ENCODE measurements around the gene TEX36. TPM values are rescaled to one million over a fixed set of nuclear protein-coding genes. Genes with fewer than 3 reads are reported as not detected.
"Not testable (repeated sequence)": the region's sequence is repeated elsewhere in the genome, so short reads cannot be mapped to it uniquely, and the experiment has no call there.

Gene TEX36
- polyA plus RNA-seq (2012; ENCODE audit: insufficient read depth, insufficient read length), result not detected

- no peak within 1 kb of the TSS for H3K4me3 ChIP-seq (ENCODE audit: low read length)
Measured at GRCh38 chr10:125683063-125683462, at the start of gene TEX36. Gene TEX36 (minus strand): TSS chr10:125683163. CDS start chr10:125682989, 174 bp downstream.

GRCh38 chr10:125727436-125727835 lies 44.5 kb upstream of the TEX36 start:
- DNase-seq (ENCODE audit: low read depth, low spot score), result no peak
- no peak overlapping the region for H3K4me3 ChIP-seq (ENCODE audit: low read length)

More at GRCh38 chr10:125683063-125683462, at the start of gene TEX36:
- DNase-seq (ENCODE audit: low read depth, low spot score), result no peak

- DNase-seq (ENCODE audit: low read depth, low spot score), result no peak
Measured at GRCh38 chr10:125726914-125727313, 44.0 kb upstream of the TEX36 start.

GRCh38 chr10:125722811-125723210 lies 39.8 kb upstream of the TEX36 start:
- no peak for DNase-seq (ENCODE audit: low read depth, low spot score)
- no peak overlapping the region for H3K4me3 ChIP-seq (ENCODE audit: low read length)

More at GRCh38 chr10:125726914-125727313, 44.0 kb upstream of the TEX36 start:
- H3K4me3 ChIP-seq (ENCODE audit: low read length), result no peak overlapping the region

- H3K4me3 ChIP-seq (ENCODE audit: low read length), result no peak overlapping the region
- DNase-seq (ENCODE audit: low read depth, low spot score), result no peak
Measured at GRCh38 chr10:125721035-125721434, 38.1 kb upstream of the TEX36 start.

- H3K4me3 ChIP-seq (ENCODE audit: low read length), result peak overlapping the region; percentile 79
- DNase-seq (ENCODE audit: low read depth, low spot score), result no peak
Measured at GRCh38 chr10:125720002-125720382, 37.0 kb upstream of the TEX36 start.

GRCh38 chr10:125719173-125720001 lies 36.4 kb upstream of the TEX36 start, which contains the start of gene EDRF1:
Gene EDRF1 (plus strand): TSS chr10:125719709. CDS start chr10:125719808, 99 bp downstream.
- H3K4me3 ChIP-seq (ENCODE audit: low read length), result peak within 1 kb of the TSS; percentile 79
- DNase-seq (ENCODE audit: low read depth, low spot score), result peak; percentile 97

- DNase-seq (ENCODE audit: low read depth, low spot score); H3K4me3 ChIP-seq (ENCODE audit: low read length): not testable (repeated sequence)
Measured at GRCh38 chr10:125714728-125715127, 31.8 kb upstream of the TEX36 start.

GRCh38 chr10:125711110-125711750 lies 28.3 kb upstream of the TEX36 start:
- no peak for DNase-seq (ENCODE audit: low read depth, low spot score)
- no peak overlapping the region for H3K4me3 ChIP-seq (ENCODE audit: low read length)

- peak; percentile 32 for DNase-seq (ENCODE audit: low read depth, low spot score)
- H3K4me3 ChIP-seq (ENCODE audit: low read length), result no peak overlapping the region
Measured at GRCh38 chr10:125709553-125710474, 26.9 kb upstream of the TEX36 start.

GRCh38 chr10:125708971-125709503 lies 26.1 kb upstream of the TEX36 start:
- no peak for DNase-seq (ENCODE audit: low read depth, low spot score)
- no peak overlapping the region for H3K4me3 ChIP-seq (ENCODE audit: low read length)

- H3K4me3 ChIP-seq (ENCODE audit: low read length), result no peak overlapping the region
- DNase-seq (ENCODE audit: low read depth, low spot score), result no peak
Measured at GRCh38 chr10:125707541-125708468, 24.8 kb upstream of the TEX36 start.

- no peak overlapping the region for H3K4me3 ChIP-seq (ENCODE audit: low read length)
- DNase-seq (ENCODE audit: low read depth, low spot score), result no peak
Measured at GRCh38 chr10:125700355-125700911, 17.5 kb upstream of the TEX36 start.

GRCh38 chr10:125699562-125700143 lies 16.7 kb upstream of the TEX36 start:
- H3K4me3 ChIP-seq (ENCODE audit: low read length), result no peak overlapping the region
- no peak for DNase-seq (ENCODE audit: low read depth, low spot score)

GRCh38 chr10:125698481-125698998 lies 15.6 kb upstream of the TEX36 start:
- DNase-seq (ENCODE audit: low read depth, low spot score), result no peak
- no peak overlapping the region for H3K4me3 ChIP-seq (ENCODE audit: low read length)

GRCh38 chr10:125696884-125697283 lies 13.9 kb upstream of the TEX36 start:
- H3K4me3 ChIP-seq (ENCODE audit: low read length); DNase-seq (ENCODE audit: low read depth, low spot score): not testable (repeated sequence)

- no peak for DNase-seq (ENCODE audit: low read depth, low spot score)
- no peak overlapping the region for H3K4me3 ChIP-seq (ENCODE audit: low read length)
Measured at GRCh38 chr10:125694883-125695282, 11.9 kb upstream of the TEX36 start.

Measured in Jurkat, Clone E6-1 (cell line).